NCI-H1417 treated with DMSO at 0.1 percent for 48 hours (cell line): ENCODE results near the gene ZMYM2.
A peak's percentile ranks its signal among the peaks of the same experiment; 100 is the strongest.
"Not testable (repeated sequence)": the region's sequence is repeated elsewhere in the genome, so short reads cannot be mapped to it uniquely, and the experiment has no call there.

Source experiments
- DNase-seq: peaks from one replicate; lab custom pipeline; 2025; lab: John Stamatoyannopoulos, UW

The ZMYM2 gene

GRCh38 chr13:19958155-19959111, at the start of gene ZMYM2:
Gene ZMYM2 (plus strand): TSS chr13:19958727. CDS start chr13:19993073, 34,346 bp downstream.
- DNase-seq = peak; percentile 55

GRCh38 chr13:19910336-19911072, 48.0 kb upstream of the ZMYM2 start:
- no peak for DNase-seq

- peak; percentile 13 for DNase-seq
These were observed 31.3 kb upstream of the ZMYM2 start for GRCh38 chr13:19927117-19927748.

- DNase-seq = no peak
These were observed 18.4 kb upstream of the ZMYM2 start for GRCh38 chr13:19940106-19940505.

- no peak for DNase-seq
These were observed 8.2 kb upstream of the ZMYM2 start for GRCh38 chr13:19950374-19950773.

GRCh38 chr13:19952850-19953249, 5.7 kb upstream of the ZMYM2 start:
- DNase-seq = no peak

GRCh38 chr13:19955873-19956559, 2.5 kb upstream of the ZMYM2 start:
- no peak for DNase-seq

- DNase-seq = no peak
These were observed 990 bp upstream of the ZMYM2 start for GRCh38 chr13:19957320-19958154.

GRCh38 chr13:19959141-19959830, 759 bp downstream of the ZMYM2 start:
- DNase-seq = no peak

GRCh38 chr13:19959831-19960652, 1.5 kb downstream of the ZMYM2 start:
- peak; percentile 58 for DNase-seq

GRCh38 chr13:19960653-19960976, 2.1 kb downstream of the ZMYM2 start:
- no peak for DNase-seq

GRCh38 chr13:19961489-19961888, 3.0 kb downstream of the ZMYM2 start:
- no peak for DNase-seq

GRCh38 chr13:19961924-19962323, 3.4 kb downstream of the ZMYM2 start:
- no peak for DNase-seq

- DNase-seq = no peak
These were observed 4.4 kb downstream of the ZMYM2 start for GRCh38 chr13:19962894-19963293.

- no peak for DNase-seq
These were observed 9.1 kb downstream of the ZMYM2 start for GRCh38 chr13:19967621-19968020.

GRCh38 chr13:19974498-19975009, 16.0 kb downstream of the ZMYM2 start:
- not testable (repeated sequence) for DNase-seq

- no peak for DNase-seq
These were observed 20.4 kb downstream of the ZMYM2 start for GRCh38 chr13:19978831-19979437.

- DNase-seq = no peak
These were observed 23.2 kb downstream of the ZMYM2 start for GRCh38 chr13:19981685-19982238.
